H1 (cell line): ENCODE measurements around the gene ARFGEF3. TPM values are rescaled to one million over a fixed set of nuclear protein-coding genes. Genes with fewer than 3 reads are reported as not detected.

Experiments used
- CHD2 ChIP-seq: IDR thresholded peaks from 2 replicates; pipeline ENCODE4 v1.6.1; 2012; ENCODE audit warnings: low read length, improper control_type of control experiment
- CHD7 ChIP-seq: fragments of 300-600 bp; sonication (generic); IDR thresholded peaks from 2 replicates; pipeline ENCODE4 v1.7.1; 2012; ENCODE audit warnings: low read length, moderate library complexity, mild to moderate bottlenecking, inconsistent platforms; ENCODE audit not compliant: insufficient replicate concordance
- EGR1 ChIP-seq: IDR thresholded peaks from 2 replicates; pipeline ENCODE4 v1.6.1; 2011; ENCODE audit warnings: low read depth, low read length, borderline replicate concordance
- EZH2 ChIP-seq: fragments of 200-600 bp; sonication (generic); IDR thresholded peaks from 2 replicates; pipeline ENCODE4 v1.7.1; 2012; ENCODE audit warnings: low read depth, mild to moderate bottlenecking, moderate library complexity, low read length, inconsistent platforms; ENCODE audit not compliant: severe bottlenecking
- FOSL1 ChIP-seq: IDR thresholded peaks from 2 replicates; pipeline ENCODE4 v1.6.1; 2011; ENCODE audit warnings: mild to moderate bottlenecking, low read depth, low read length, moderate library complexity; ENCODE audit not compliant: insufficient read depth
- TCF12 ChIP-seq: IDR thresholded peaks from 2 replicates; pipeline ENCODE4 v1.6.1; 2011; ENCODE audit warnings: low read depth, mild to moderate bottlenecking, low read length
- polyA plus RNA-seq, 7 experiments: library from polyadenylated mRNA; depleted of rRNA in 3 of 7; stranded (reverse) in 5 of 7; unstranded in 2 of 7; fragments of >200 nt in 5 of 7; fragments of 200-250 nt in 2 of 7; gene quantifications; 1 replicate in 5 of 7; 2 replicates in 1 of 7; 4 replicates in 1 of 7; pipeline versions ENCODE4 v1.2.1 to v1.2.3, GENCODE V29; 2011 to 2013; ENCODE audit warnings: missing spikeins in 2 of 7, mixed read lengths in 2 of 7
- total RNA-seq: library from RNA; stranded (reverse); fragmentation: NEBNext Ultra II Directional; extraction: Animal tissue kit (Norgen Biotek cat#: 25700); gene quantifications from 2 replicates; pipeline ENCODE4 v1.2.1, GENCODE V29; 2021

The ARFGEF3 gene
- total and polyA plus RNA-seq, 2 of the 8 experiments (the other 6 are each of a cell fraction or from before 2014, with no cell fraction given): 5.8 to 23.2 TPM

- TF ChIP-seq CHD7: no peak
- TF ChIP-seq TCF12: no peak
- no peak for TF ChIP-seq EGR1
- no peak for TF ChIP-seq CHD2
- no peak for TF ChIP-seq EZH2
- no peak for TF ChIP-seq FOSL1
Observed at GRCh38 chr6:138183790-138184134, 22.0 kb downstream of the ARFGEF3 start (continued).
